GM12801 (cell line): ENCODE measurements around the gene CSNK1G2.

ENCODE experiments used
- TF ChIP-seq, protein P1 (sequence below): IDR thresholded peaks from one replicate; pipeline ENCODE4 v1.5.1; 2011; ENCODE audit warnings: control low read depth; ENCODE audit not compliant: insufficient read length; ENCODE audit errors: extremely low read depth

CSNK1G2 gene

GRCh38 chr19:1944916-1945561 is 4.1 kb downstream of the CSNK1G2 start:
- TF ChIP-seq, protein P1, sequence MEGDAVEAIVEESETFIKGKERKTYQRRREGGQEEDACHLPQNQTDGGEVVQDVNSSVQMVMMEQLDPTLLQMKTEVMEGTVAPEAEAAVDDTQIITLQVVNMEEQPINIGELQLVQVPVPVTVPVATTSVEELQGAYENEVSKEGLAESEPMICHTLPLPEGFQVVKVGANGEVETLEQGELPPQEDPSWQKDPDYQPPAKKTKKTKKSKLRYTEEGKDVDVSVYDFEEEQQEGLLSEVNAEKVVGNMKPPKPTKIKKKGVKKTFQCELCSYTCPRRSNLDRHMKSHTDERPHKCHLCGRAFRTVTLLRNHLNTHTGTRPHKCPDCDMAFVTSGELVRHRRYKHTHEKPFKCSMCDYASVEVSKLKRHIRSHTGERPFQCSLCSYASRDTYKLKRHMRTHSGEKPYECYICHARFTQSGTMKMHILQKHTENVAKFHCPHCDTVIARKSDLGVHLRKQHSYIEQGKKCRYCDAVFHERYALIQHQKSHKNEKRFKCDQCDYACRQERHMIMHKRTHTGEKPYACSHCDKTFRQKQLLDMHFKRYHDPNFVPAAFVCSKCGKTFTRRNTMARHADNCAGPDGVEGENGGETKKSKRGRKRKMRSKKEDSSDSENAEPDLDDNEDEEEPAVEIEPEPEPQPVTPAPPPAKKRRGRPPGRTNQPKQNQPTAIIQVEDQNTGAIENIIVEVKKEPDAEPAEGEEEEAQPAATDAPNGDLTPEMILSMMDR: no peak

DNA sequence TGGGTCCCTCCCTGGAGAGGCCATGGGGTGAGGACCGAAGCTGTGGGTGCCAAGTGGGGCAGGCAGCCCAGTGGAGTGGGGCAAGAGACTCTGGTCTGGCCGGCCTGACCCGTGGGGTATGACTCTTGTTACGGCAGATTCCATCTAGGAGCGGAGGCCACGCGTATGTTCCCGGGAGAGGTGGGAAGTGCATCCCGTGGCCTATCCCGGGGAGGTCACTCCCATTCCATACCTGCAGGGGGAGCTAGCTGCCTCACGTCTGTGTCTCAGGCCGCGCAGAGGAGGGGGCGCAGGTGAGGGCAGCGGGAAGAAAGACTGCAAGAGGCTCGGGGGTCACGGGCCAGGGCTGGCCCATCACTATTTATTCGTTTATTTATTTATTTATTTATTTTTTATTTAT is 4.9 kb downstream of the CSNK1G2 start:
- TF ChIP-seq, protein P1: no peak

DNA sequence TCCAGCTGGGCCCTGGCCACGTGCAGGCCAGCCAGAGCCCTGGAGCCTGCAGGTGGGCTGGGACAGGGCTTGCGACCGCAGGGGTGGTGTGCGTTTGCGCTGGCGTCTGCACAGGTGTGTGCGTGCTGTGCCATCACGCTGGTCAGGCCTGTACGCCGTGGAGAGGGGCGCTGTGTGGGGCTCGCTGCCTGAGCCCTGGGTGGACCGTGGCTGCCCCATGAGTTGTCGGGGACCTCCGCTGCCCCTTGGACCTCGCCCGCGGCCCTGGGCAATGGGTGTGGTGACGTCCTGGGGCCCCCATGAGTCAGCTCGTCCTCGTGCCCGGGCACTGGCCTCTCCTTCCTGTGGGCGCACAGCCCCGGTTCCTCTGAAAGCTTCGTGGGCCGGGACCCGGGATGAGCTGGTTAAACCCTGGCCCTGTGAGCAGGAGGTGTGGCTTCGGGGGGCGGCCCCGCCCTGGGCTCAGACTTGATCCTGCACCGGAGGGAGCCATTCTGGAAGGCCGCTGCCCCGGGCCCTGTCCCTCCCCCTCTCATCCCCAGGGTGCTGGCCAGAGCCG is 6.8 kb downstream of the CSNK1G2 start:
- TF ChIP-seq, protein P1: no peak

- TF ChIP-seq, protein P1: no peak
Observed at GRCh38 chr19:1949304-1950101, 8.5 kb downstream of the CSNK1G2 start.

DNA sequence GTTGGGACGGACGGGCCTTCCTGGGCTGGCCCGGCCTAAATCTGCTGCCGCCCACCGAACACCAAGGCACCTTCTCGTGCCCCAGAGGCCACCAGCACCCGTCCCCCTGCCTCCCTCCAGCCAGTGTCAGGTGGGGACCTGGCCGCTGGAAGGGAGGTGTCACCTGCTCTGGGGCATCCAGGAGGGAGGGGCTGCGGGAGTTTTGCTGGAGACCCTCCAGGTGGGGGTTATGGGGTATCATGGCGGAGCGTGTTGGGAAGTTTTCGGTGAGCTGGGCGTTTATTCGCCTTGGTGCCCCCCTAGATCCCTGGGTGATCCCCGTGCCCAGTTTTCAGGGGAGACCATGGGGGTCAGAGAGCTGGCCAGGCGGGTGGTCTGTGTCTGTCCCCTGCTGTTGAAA is 9.7 kb downstream of the CSNK1G2 start:
- TF ChIP-seq, protein P1: no peak

DNA sequence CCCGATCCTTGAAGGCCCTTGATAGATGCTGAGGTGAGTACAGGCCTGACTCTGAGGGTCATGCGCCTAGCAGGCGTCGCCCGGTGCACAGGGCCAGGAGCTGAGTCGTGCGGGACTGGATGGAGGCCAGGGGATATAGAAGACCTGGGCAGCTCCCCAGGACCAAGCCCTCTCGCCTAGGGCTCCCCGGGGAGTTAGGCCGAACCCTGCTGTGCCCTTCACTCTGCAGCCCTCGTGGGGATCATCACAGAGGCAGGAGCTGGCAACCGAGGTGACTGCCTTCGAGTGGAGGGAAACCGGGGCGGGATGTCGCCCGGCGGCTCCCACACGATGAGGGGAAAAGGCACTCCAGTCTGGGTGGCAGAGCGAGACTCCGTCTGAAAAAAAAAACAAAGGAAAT is 11.7 kb downstream of the CSNK1G2 start:
- TF ChIP-seq, protein P1: no peak

- TF ChIP-seq, protein P1: no peak
Observed at GRCh38 chr19:1953037-1953436, 12.1 kb downstream of the CSNK1G2 start.
